Limb (tissue), 2 donors: ENCODE results near the gene ZNF653.

Experiments
- DNase-seq, 2 donors: peaks; one replicate each; pipeline ENCODE4 v3.0.0-alpha.2; 2016; ENCODE audit errors: extremely low spot score in 2 of 2

Gene ZNF653, protein sequence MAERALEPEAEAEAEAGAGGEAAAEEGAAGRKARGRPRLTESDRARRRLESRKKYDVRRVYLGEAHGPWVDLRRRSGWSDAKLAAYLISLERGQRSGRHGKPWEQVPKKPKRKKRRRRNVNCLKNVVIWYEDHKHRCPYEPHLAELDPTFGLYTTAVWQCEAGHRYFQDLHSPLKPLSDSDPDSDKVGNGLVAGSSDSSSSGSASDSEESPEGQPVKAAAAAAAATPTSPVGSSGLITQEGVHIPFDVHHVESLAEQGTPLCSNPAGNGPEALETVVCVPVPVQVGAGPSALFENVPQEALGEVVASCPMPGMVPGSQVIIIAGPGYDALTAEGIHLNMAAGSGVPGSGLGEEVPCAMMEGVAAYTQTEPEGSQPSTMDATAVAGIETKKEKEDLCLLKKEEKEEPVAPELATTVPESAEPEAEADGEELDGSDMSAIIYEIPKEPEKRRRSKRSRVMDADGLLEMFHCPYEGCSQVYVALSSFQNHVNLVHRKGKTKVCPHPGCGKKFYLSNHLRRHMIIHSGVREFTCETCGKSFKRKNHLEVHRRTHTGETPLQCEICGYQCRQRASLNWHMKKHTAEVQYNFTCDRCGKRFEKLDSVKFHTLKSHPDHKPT

DNA sequence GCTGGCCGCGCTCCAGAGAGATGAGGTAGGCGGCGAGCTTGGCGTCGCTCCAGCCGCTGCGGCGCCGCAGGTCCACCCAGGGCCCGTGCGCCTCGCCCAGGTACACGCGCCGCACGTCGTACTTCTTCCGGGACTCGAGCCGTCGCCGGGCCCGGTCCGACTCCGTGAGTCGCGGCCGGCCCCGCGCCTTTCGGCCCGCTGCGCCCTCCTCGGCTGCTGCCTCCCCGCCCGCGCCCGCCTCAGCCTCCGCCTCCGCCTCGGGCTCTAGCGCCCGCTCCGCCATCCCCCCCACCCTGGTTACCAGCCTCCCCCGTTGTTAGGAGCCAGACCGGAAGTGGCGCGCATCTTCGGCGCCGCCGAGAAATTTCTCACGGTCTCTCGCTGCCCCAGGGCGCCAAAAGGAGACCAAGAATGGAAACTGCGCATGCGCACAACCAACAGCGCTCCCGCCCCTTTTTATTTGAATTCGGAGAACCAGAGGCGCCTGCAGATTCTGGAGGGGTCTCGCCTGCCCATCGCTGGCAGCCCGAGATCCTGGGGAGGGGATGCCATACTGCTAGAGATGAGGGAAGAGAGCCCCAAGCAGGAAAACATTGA lies at the start of gene ZNF653:
Gene ZNF653 (minus strand): TSS at position 336 of the 597 bp plus-strand sequence. CDS start 53 bp downstream, at position 283.
- peak; percentile 95 to 98 for DNase-seq

DNA sequence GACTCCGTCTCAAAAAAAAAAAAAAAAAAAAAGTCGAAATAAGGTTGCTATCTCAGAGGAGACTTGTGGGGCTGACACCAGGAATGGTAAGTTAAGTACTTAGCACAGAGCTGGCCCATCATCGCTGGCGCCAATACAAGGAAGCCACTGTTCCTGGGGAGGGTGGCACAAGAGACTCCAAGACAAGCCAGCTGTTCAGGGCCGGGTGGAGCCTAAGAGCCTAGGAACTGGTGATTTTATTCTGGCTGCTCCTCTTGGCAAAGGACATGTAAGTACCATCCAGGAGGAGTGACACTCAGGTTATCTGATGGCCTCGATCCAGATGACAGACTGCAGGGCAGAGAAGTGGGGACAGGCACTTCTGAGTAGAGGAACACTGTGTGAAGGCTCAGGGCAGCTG lies 49.6 kb upstream of the ZNF653 start:
- no peak for DNase-seq

DNA sequence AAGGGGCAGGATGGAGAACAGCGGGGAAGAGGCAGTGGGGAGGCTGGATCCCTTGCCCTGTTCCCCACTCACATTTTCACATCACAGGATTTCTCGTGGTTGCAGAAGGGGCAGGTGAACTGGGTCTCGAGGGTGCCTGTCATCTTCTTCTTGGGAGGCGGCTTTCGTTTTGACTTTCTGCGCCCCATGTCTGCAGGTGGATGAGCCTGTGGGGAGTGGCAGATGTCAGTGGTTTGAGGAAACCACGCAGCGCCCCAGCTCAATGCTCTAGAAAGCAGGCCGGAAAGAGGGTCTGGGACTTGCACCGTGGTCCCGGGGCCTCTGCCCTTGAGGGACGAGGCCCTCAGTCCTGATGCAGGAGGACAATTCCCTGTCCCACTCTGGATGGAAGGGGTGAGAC lies 48.5 kb upstream of the ZNF653 start:
- no peak for DNase-seq

DNA sequence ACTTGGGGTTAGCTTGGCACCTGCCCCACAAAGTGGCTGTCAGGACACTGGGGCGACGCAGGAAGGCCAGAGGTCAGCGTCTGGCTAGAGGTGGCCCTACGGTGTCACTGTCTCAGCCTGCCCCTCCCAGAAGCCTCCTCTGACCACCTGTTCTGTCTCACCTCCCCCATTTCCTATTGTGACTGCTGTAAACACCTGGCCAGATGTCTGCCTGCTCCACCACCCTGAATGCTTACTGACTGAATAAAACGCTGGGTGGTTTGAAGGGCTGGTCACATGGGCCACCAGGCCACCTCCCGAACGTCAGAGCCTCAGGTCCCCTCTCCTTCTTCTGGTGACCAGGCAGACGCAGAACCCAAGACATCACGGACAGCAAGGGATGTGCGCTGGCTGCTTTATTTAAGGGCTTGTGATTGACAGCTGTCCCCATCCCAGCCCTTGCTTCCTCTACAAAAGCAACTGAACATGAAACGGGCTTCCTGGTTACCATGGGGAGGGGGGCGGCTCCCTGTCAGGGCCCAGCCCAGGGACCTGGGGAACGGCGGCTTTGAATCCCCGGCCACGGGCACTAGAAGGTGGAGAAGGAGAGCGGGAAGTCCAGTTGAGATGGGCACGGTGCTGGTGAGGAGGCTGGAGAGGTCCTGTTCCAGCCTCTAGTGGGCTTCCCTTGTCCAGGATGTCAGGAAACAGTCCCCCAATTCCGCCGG lies 47.2 kb upstream of the ZNF653 start:
- no peak for DNase-seq

DNA sequence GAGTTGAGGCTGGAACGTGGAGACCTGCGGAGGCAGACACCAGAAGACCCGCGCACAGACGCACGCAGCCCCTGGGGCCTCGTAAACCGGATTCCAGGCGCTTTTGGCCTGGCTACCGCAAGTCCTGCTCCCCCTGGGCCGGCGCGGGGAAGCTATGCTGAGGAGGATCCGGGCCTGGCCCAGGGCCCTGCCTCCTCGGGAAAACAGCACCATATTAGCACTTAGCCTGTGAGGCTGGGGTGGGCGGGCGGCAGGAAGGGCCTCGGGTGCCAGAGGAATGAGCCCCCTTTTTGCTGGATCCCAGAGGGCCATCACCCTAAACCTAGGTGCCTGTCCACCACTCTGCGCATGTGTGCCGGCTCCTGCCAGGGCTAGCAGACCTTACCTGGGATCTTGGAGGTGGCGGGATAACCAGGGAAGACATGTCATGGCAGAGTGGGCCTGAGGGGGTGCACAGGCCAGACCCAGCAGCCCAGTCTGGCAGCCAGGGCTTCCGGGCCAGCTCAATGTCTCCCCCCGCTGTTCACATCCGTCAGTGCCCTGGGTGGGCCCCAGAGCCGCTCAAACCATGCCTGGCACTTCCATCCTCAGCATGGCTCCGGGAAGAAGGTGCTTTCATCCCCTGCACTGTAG lies 46.1 kb upstream of the ZNF653 start:
- DNase-seq, result no peak

DNA sequence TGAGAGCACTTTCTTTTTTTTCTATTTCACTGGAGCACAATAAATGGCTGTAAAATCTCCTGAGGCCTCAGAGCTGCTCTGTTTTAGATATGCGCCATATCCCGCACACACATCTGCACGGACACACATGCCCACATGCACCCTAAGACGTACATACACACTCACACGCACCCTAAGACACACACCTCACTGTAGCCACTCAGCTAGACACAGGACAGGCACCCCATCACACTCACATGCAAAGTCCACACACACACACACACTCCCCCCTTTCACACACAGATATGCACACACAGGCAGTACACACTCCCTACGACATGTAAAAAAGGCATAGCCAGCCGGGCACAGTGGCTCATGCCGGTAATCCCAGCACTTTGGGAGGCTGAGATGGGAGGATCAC lies 44.6 kb upstream of the ZNF653 start:
- no peak for DNase-seq

DNA sequence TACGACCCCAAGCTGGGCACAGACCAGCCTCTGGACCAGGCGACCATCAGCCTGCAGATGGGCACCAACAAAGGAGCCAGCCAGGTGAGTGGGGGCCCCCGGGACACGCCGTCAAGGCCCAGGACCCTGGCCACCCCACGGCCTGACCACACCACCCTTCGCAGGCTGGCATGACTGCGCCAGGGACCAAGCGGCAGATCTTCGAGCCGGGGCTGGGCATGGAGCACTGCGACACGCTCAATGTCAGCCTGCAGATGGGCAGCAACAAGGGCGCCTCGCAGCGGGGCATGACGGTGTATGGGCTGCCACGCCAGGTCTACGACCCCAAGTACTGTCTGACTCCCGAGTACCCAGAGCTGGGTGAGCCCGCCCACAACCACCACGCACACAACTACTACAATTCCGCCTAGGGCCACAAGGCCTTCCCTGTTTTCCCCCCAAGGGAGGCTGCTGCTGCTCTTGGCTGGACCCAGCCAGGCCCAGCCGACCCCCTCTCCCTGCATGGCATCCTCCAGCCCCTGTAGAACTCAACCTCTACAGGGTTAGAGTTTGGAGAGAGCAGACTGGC lies 43.8 kb upstream of the ZNF653 start:
- no peak for DNase-seq

DNA sequence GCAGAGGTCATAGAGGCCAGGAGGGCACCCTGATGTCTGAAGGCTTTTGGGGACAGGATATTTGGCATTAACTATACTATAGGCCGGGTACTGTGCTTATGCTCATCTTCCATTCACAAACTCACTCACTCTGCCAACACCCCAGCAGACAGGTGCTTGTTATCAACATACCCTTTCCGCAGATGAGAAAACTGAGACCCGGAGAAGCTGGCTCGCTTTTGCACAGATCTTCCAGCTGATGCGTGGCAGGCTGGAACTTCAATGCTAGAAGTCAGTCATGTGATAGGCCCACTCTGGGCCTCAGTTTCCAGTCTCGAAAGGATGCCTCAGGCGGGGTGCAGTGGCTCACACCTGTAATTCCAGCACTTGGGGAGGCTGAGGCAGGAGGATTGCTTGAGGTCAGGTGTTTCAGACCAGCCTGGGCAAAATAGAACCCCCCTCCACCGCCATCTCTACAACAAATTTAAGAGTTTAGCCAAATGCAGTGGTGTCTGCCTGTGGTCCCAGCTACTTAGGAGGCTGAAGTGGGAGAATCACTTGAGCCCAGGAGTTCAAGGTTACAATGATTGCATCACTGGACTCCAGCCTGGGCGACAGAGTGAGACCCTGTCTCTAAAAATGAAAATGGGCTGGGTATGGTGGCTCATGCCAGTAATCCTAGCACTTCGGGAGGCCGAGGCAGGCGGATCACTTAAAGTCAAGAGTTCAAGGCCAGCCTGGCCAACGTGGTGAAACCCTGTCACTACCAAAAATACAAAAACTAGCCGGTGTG lies 42.5 kb upstream of the ZNF653 start:
- DNase-seq, result no peak

DNA sequence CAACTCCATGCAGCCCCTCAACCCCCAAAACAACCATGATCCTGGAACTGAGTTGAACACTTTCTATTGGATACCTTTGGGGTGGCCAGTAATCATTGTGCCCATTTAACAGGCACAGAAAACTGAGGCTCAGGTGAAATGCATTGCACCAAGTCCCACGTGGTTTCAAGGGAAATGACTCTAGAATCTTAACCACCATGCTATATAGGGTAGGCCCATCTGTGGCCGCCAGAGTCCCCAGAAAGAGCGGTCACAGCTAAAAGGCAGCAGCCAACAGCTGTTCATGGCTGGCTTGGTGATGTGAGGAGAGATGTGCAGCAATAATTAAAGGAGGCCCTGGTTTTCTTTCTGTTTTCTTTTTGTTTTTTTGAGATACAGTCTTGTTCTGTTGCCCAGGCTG lies 35.6 kb upstream of the ZNF653 start:
- DNase-seq, result no peak

DNA sequence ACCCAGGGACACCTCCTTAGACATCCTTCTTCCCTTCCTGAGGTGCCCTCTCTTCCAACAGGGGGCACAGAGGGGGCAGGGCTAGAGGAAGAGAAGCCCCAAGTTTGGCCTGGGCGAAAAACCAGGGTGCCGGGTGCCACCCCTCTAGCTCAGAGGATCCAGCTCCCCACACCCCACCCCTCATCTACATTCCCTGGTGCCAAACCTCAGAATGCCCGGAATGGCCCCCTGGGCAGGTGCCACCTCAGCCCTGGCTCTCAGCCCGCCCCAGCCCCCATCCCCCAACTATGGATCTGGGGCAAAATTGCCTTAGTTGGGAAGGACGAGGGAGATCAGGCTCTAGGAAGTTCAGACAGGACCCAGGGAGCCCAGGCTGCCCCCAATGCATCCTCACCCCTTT lies 35.0 kb upstream of the ZNF653 start:
- DNase-seq, result no peak

DNA sequence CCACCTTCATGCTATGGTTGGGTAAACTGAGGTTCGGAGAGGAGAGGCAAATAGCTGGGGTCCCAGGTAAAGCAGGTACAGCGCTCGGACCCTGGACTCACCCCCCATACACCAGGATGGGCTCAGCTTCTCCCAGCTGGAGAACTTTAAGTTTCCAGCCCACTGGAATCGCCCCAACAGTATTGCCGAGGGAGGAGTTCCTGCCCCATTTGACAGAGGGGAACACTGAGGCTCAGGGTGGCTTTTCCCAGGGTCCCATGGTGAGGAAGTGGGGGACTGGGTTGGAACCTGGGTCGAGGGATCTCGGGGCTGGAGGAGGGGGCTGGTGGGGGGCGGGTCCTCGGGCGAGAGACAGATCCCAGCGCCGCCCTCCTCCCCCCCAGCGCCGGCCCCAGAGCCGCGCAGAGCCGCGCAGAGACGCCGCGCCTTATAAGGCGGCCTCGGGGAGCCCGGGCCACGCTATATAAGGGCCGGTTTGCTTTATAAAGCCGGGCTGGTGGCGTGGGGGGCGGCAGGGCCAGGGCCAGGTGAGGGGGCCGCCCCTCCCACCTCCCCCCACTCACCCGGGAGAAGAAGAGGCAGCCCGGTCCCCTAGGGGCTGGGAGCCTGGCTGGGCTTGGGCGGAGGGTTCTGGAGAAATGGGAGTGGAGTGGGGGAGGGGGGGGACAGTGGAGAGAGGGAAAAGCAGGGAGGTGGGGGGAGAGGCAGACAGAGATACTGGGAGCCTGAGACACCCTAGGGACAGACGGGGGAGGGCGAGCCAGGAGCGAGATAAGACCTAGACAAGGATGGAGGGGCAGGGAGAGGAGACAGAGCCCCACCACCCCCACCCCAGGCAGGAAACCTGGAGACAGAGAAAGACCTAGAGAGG lies 34.1 kb upstream of the ZNF653 start:
- DNase-seq, result peak in 1 of 2 donors; percentile 57

DNA sequence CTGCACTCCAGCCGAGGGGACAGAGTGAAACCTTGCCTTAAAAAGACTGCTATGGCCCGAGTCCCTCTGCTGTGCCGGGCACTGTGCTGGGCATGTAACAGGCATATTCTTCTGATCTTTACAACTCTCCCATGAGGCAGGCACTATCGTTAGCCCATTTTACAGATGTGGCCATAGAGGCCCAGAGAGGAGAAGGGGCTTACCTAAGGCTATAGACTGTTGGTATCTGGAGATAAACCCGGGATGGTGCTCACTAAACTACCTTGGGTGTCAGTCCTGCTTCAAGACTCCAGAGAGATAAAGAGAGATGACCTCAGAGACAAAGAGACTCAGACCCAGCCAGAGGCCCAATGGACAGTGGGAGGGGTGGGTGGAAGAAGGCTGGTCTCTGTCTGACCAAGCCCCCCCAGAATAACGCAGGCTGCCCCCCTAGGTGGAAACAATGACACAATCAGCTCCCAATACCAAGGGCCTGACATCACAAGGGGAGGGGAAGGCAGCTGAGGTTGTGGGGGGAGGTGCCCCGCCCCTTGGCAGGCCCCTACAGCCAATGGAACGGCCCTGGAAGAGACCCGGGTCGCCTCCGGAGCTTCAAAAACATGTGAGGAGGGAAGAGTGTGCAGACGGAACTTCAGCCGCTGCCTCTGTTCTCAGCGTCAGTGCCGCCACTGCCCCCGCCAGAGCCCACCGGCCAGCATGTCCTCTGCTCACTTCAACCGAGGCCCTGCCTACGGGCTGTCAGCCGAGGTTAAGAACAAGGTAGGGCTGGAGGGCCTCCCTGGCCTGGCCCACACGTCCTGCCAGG lies 32.8 kb upstream of the ZNF653 start, which contains the start of gene CNN1:
Gene CNN1 (plus strand): TSS at position 620 of the 805 bp plus-strand sequence. CDS start 77 bp downstream, at position 697.
- DNase-seq, result peak; percentile 54 to 70

DNA sequence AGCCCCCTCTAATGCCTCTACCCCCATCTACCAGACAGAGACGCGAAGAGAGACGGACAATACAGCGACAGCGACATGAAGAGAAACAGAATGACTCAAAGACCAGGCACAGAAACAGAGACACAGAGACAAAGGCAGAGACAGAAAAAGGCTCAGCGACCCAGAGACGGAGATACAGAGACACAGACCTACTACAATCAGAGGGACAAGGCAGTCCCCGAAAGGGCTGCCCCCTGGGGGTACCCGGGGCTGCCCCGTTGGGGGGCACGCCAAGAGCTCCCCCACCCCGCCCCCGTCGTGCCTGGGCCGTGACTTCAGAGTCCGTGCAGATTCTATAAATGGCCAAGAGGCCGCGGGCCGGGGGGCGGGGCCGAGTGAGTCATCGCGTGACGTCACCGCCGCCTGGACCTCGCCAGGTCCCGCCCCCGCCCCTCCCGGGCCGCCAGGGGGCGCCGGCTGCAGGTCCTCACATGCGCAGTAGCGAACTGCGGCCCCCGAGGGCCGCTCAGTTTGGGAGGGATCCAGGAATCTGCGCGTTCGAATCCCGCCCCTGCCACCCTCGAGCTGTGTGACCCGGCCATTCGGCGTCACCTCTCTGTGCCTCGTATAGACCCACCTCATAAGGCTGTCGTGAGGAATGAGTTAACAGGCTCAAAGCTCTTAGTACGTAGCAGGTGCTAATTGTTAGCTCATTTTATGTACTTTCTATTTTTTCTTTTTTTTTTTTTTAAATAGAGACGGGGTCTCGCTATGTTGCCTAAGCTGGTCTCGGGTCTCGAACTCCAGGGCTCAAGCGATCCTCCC lies 30.4 kb upstream of the ZNF653 start:
- DNase-seq, result peak; percentile 65 to 92

DNA sequence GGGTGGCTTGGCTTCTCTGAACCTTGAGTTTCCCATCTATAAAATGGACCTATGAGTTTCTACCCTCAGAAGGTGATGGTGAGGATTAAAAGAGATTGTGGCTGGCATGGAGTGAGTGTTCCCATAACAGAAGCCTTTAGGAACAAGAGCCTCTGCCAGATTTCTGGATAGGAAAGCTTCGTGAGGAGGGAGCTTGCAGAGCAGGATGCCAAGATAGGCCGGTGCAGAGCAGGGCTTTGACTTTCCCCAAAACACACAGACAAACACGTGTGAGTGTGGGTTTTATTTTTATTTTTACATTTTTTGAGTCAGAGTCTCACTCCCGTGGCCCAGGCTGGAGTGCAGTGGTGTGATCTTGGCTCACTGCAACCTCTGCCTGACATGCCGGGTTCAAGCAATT lies 29.3 kb upstream of the ZNF653 start:
- DNase-seq, result no peak

DNA sequence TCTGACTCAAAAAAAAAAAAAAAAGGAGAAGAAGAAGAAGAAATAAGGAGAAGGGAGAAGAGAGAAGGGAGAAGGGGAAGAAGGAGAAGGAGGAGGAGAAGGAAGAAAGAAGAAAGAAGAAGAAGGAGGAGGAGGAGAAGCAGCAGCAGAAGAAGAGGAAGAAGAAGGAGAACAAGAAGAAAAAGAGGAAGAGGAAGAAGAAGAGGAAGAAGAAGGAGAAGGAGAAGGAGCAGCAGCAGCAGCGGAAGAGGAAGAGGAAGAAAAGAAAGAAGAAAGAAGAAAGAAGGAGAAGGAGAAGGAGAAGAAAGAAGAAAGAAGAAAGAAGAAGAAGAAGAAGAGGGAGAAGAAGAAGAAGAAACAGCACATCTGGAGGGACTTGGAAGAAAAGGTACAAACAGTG lies 28.9 kb upstream of the ZNF653 start:
- no peak for DNase-seq

DNA sequence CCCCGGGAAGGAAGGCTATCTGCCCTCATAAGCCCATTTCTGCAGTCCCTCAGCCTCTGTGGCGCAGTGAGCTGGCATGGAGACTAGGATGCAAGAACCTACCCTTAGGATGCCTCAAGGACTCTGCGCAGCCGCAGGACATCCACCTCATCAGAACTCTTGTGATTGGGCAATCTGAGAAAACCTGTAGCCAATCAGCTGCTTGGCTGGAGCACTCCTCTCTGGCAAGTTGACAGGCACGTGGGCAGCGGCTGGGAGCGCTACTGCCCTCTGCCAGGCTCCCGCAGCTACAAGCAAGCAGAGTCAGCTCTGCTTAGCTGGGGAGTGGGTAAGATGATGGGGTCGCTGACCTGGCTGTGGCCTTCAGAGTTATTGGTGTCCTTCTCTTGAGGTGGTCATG lies 24.8 kb upstream of the ZNF653 start:
- DNase-seq, result peak; percentile 62 to 63

DNA sequence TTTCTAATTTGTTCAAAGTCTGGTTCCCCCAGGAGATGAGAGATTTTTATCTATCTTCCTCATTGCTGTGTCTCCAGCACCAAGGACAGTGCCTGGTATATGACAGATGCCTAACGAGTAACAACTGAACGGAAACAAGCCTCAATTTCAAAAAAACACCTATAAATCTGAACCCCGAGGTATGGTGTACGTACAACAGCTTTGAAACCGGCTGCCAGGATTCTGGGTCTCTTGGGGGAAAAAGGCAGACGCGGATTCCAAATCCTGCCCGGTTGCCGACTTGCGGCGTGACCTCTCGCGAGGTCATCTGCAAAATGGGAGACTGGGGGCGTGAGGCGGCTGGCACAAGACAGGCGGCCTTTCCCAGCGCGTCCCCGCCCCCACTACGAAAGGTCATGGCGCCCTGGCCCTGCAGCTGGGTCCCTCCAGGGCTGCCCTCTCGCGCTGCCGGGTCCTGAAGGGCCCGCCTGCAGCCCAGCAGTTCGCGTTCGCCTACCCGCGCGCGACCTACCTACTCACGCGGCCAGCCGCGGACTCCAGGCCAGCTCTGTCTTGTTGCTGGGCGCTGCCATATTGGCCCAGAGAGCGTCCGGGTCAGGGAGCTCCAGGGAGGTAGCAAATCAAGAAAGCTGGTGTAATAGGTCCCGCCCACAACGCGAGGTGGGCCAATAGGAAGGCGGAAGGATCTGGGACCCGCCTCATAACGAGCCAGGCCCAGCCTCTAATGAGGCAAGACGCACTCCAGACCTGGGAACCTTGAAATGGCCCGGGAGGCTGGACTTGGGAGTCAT lies 23.1 kb upstream of the ZNF653 start, which contains the start of gene ECSIT:
Gene ECSIT (minus strand): TSS at position 584 of the 791 bp plus-strand sequence. CDS start 9,964 bp downstream, outside the sequence.
- peak; percentile 94 to 96 for DNase-seq
